Large intestine (tissue), 3 donors: Measurements from ENCODE around the gene NELFB. TPM values are rescaled to one million over a fixed set of nuclear protein-coding genes. Genes with fewer than 3 reads are reported as not detected.
A peak's percentile ranks its signal among the peaks of the same experiment; 100 is the strongest.

Experiments
- DNase-seq, 2 donors: peaks; one replicate each; pipeline versions ENCODE4 v3.0.0 to v3.0.0-alpha.2; 2013
- H3K27ac ChIP-seq: one replicate; pipeline ENCODE4 v1.5.1; 2013; ENCODE audit warnings: low read length
- H3K27me3 ChIP-seq: 2 replicates; pipeline ENCODE4 v1.6.1; 2013; ENCODE audit warnings: low read length; ENCODE audit not compliant: control insufficient read depth, insufficient read depth
- H3K36me3 ChIP-seq: 2 replicates; pipeline ENCODE4 v1.6.1; 2013; ENCODE audit warnings: low read length; ENCODE audit not compliant: control insufficient read depth, insufficient read depth
- H3K4me1 ChIP-seq: one replicate; pipeline ENCODE4 v1.6.1; 2013; ENCODE audit warnings: low read length; ENCODE audit not compliant: control insufficient read depth, insufficient read depth
- H3K4me3 ChIP-seq: one replicate; pipeline ENCODE4 v1.5.1; 2013; ENCODE audit warnings: low read length
- H3K9me3 ChIP-seq: one replicate; pipeline ENCODE4 v1.6.1; 2013; ENCODE audit warnings: mild to moderate bottlenecking, low read depth, low read length, moderate library complexity; ENCODE audit not compliant: control insufficient read depth
- WGBS: methylation state at CpG from one replicate; pipeline ENCODE4 v1.1.5; 2013; ENCODE audit warnings: low lambda C conversion rate; ENCODE audit not compliant: insufficient coverage; 5-methylcytosine and 5-hydroxymethylcytosine counted together
- polyA plus RNA-seq: library from polyadenylated mRNA; unstranded; fragments of 120-200 nt; gene quantifications from one replicate; pipeline ENCODE4 v1.2.1, GENCODE V29; 2013

NELFB gene
- polyA plus RNA-seq, 1 donor, result 45.9 TPM

GRCh38 chr9:137302118-137302448, 47.0 kb downstream of the NELFB start, which contains the start of gene NRARP:
NRARP (minus strand) TSS chr9:137302271; CDS start chr9:137301928, 343 bp downstream.
- H3K4me1 ChIP-seq, result peaks cover 64% of the 10 kb centered on the region
- H3K4me3 ChIP-seq, result peak within 1 kb of the TSS; percentile 89
- H3K27ac ChIP-seq, result peak within 1 kb of the TSS; percentile 97
- H3K9me3 ChIP-seq, result no peaks in the 10 kb centered on the region
- H3K27me3 ChIP-seq, result peaks cover 11% of the 10 kb centered on the region
- peaks cover 14% of the 10 kb centered on the region for H3K36me3 ChIP-seq
- no CpG with 5 or more reads among the region's 60 CpGs for WGBS
- peak; percentile 90 to 94 for DNase-seq

DNA sequence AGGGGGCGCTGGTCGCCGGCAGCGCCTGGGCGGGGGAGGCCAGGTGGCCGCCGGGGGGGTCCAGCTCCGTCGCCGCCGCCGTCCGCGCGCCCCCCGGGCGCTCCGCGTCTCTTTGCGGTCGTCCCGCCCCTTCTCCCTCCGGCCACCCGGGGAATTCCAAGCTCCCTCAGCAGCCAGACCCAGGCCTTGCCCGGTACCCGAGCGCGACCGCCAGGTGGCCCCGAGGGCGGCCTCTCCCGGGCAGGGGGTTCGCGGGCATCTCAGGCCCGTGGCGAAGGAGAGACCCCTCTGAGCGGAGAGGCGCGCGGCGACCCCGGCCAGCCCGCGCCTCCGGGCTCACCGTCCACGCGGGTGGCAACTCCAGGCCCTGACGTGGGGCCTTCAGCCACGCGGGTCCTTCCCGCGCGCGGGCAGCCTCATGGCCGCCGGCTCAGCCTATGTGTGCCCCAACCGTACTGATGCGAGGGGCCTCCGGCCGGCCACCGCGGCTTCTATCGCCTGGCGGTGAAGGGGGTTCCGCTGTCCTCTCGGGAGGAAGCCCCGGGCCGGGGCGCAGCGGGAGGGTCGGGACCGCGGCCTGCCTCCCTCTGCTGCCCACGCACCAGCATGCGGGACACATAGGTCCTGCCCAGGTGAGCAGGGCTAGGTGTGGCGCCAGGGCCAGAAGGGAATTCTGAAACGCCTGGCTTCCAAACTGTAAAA, 47.5 kb downstream of the NELFB start:
- peaks cover 11% of the 10 kb centered on the region for H3K27me3 ChIP-seq
- no peak for DNase-seq
- H3K4me1 ChIP-seq, result peaks cover 62% of the 10 kb centered on the region
- H3K9me3 ChIP-seq, result no peaks in the 10 kb centered on the region
- H3K4me3 ChIP-seq, result peak overlapping the region; percentile 47
- peak overlapping the region; percentile 97 for H3K27ac ChIP-seq
- WGBS, result no CpG with 5 or more reads among the region's 78 CpGs
- peaks cover 14% of the 10 kb centered on the region for H3K36me3 ChIP-seq

- no CpG with 5 or more reads among the region's 23 CpGs for WGBS
- H3K36me3 ChIP-seq, result peaks cover 10% of the 10 kb centered on the region
- H3K9me3 ChIP-seq, result no peaks in the 10 kb centered on the region
- peak overlapping the region; percentile 97 for H3K27ac ChIP-seq
- DNase-seq, result peak in 1 of 2 donors; percentile 79
- H3K4me1 ChIP-seq, result peaks cover 59% of the 10 kb centered on the region
- H3K27me3 ChIP-seq, result peaks cover 9% of the 10 kb centered on the region
- H3K4me3 ChIP-seq, result peak overlapping the region; percentile 47
Observed at GRCh38 chr9:137303151-137303892, 48.2 kb downstream of the NELFB start.

DNA sequence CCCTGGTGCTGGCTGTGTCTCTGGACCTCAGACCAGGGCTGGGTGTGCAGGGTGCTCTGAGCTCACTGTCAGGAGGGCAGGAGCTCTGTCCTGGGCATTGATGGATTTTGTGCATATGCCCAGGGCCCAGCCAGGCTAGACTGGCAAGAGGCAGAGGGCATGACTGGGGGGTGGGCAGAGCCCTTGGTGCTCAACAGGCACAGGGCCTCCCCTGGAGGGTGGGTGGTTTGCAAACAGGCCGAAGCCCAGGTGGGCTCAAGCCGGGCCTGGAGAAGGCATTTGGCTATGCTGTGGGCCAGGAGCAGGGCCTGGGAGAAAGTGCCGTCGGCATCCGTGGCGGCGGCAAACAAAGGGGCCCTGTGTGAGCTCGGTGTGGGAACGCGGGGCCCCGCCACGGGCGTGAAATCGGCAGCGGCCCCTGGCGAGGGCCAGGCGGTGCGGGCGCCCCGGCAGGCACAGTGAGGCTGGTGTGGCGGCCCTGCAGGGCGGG, 48.8 kb downstream of the NELFB start:
- Histone ChIP-seq H3K27me3 (peaks cover 3% of the 10 kb centered on the region), H3K27ac (peak overlapping the region; percentile 97), H3K4me1 (peaks cover 58% of the 10 kb centered on the region), H3K36me3 (peaks cover 3% of the 10 kb centered on the region), H3K4me3 (no peak overlapping the region), H3K9me3 (no peaks in the 10 kb centered on the region)
- WGBS, result no CpG with 5 or more reads among the region's 22 CpGs
- DNase-seq, result peak in 1 of 2 donors; percentile 33

DNA sequence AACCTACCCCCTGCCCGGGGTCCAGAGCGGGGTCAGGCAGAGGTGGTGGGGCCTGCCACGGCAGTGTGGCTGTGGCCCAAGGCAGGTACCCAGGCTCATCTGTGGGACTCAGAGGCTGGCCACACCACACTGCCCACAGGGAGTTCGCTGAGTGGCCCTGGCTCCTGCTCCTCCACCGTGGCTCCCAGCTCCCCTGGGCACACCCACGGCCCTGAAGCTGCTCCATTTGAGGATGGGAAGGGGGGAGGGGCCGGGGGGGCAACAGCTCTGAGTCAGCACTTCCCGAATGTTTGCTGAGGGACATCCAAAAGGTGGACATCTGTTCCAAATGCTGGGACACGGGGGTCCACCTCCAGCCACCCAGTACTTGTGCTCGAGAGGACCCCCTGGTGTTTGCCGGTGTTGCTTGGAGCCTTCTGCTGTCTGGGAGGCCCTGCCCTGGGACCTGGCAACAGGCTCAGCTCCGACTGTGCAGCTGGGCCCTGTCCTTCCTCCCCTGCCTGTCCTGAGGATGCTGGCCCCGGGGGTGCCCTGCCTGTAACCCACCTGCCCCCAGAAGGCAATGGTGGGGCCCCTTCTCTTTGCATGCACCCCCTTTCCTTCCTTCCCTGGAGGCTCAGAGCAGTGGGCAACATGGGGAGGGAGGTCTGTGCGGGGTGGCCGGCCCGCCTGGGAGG, 49.4 kb downstream of the NELFB start:
- DNase-seq, result peak in 1 of 2 donors; percentile 51
- Histone ChIP-seq H3K4me1 (peaks cover 59% of the 10 kb centered on the region), H3K27me3 (no peaks in the 10 kb centered on the region), H3K9me3 (no peaks in the 10 kb centered on the region), H3K4me3 (peak overlapping the region; percentile 60), H3K36me3 (no peaks in the 10 kb centered on the region), H3K27ac (peak overlapping the region; percentile 85)
- no CpG with 5 or more reads among the region's 16 CpGs for WGBS

GRCh38 chr9:137305060-137305797, 50.1 kb downstream of the NELFB start:
- WGBS, result no CpG with 5 or more reads among the region's 36 CpGs
- DNase-seq, result peak; percentile 68 to 75
- H3K9me3 ChIP-seq, result no peaks in the 10 kb centered on the region
- no peaks in the 10 kb centered on the region for H3K36me3 ChIP-seq
- H3K4me3 ChIP-seq, result peak overlapping the region; percentile 60
- peak overlapping the region; percentile 85 for H3K27ac ChIP-seq
- H3K4me1 ChIP-seq, result peaks cover 67% of the 10 kb centered on the region
- no peaks in the 10 kb centered on the region for H3K27me3 ChIP-seq

DNA sequence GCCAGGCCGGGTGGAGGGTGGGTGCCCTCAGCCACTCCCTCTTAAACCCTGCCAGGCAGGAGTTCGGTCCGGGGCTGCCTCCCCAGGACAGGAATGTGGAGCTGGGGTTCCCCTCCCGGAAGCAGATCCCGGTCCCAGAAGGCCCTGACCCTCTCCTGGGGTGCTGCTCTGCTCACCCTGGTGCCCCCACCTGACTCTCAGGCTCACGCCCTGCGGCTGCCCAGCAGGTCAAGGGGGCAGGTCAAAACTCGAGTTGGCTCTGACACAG, 50.6 kb downstream of the NELFB start:
- Histone ChIP-seq H3K27me3 (no peaks in the 10 kb centered on the region), H3K27ac (peak overlapping the region; percentile 85), H3K36me3 (no peaks in the 10 kb centered on the region), H3K9me3 (no peaks in the 10 kb centered on the region), H3K4me3 (peak overlapping the region; percentile 60), H3K4me1 (peaks cover 72% of the 10 kb centered on the region)
- no peak for DNase-seq
- no CpG with 5 or more reads among the region's 8 CpGs for WGBS

- Histone ChIP-seq H3K27me3 (no peaks in the 10 kb centered on the region), H3K4me1 (peaks cover 77% of the 10 kb centered on the region), H3K36me3 (no peaks in the 10 kb centered on the region), H3K9me3 (no peaks in the 10 kb centered on the region), H3K4me3 (peak overlapping the region; percentile 60), H3K27ac (peak overlapping the region; percentile 85)
- peak in 1 of 2 donors; percentile 35 for DNase-seq
- no CpG with 5 or more reads among the region's 30 CpGs for WGBS
Observed at GRCh38 chr9:137306066-137306849, 51.1 kb downstream of the NELFB start.

- H3K36me3 ChIP-seq, result no peaks in the 10 kb centered on the region
- no CpG with 5 or more reads among the region's 23 CpGs for WGBS
- H3K27me3 ChIP-seq, result no peaks in the 10 kb centered on the region
- peak overlapping the region; percentile 60 for H3K4me3 ChIP-seq
- H3K4me1 ChIP-seq, result peaks cover 83% of the 10 kb centered on the region
- peak overlapping the region; percentile 85 for H3K27ac ChIP-seq
- peak in 1 of 2 donors; percentile 23 for DNase-seq
- peaks cover 2% of the 10 kb centered on the region for H3K9me3 ChIP-seq
Observed at GRCh38 chr9:137306850-137307254, 51.7 kb downstream of the NELFB start.
